HL-60/S4 treated with phorbol 12-myristate 13-acetate at 8.2 ng/mL for 4 days and 3 days (cell line): ENCODE results near the gene ZNF821.
"Not testable (repeated sequence)": the region's sequence is repeated elsewhere in the genome, so short reads cannot be mapped to it uniquely, and the experiment has no call there.

ENCODE experiments used
- in situ Hi-C: fragments of 300-500 bp; cut with MboI; formaldehyde crosslinking; loops from 2 replicates; pipeline ENCODE4 v1.15.0; 2022; ENCODE audit warnings: low sequenced_read_pairs

ZNF821 gene

DNA sequence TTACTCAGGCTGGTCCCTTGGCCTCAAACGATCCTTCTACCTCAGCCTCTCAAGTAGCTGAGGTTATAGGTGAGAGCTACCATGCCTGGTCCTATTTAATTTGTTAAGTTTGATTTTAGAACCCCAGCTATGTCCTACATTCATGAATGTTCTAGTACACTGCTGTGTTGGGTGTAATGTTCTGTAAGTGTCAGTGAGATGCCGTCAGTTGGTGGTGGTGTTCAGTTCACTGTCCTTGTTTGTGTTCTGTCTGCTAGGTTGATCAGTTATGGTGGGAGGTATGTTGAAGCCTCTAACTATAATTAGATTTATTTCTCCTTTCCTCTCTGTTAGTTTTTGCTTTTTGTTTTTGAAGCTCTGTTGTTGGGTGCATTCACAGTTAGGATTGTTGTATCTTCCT lies 19.6 kb upstream of the ZNF821 start:
- in situ Hi-C loops: no loop called here

GRCh38 chr16:71902656-71903365 lies 18.8 kb upstream of the ZNF821 start:
- in situ Hi-C loops: no loop called here

GRCh38 chr16:71899171-71899570 lies 15.2 kb upstream of the ZNF821 start:
- in situ Hi-C loops: no loop called here

DNA sequence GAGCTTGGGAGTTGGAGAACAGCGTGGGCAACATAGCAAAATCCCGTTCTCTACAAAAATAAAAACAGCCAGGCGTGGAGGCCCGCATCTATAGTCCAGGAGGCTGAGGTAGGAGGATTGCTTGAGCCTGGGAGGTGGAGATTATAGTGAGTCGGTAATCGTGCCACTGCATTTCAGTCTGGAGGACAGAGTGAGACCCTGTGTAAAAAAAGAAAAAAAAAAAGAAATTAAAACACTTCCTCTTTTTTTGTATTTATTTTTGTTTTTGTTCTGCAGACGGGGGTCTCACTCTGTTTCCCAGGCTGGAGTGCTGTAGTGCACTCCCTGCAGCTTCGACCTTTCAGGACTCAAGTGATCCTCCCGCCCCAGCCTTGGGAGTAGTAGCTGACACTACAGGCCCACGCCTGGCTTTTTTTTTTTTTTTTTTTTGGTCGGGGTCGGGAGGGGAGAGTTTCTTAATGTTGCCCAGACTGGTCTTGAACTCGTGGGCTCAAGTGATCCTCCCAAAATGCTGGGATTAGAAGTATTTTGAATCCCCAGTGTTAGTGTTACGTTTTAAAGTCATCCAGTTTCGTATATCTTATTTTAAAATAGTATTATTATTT lies 12.9 kb upstream of the ZNF821 start:
- in situ Hi-C loops: no loop called here

- in situ Hi-C loops: no loop called here
Measured at GRCh38 chr16:71895679-71896365, 11.8 kb upstream of the ZNF821 start.

DNA sequence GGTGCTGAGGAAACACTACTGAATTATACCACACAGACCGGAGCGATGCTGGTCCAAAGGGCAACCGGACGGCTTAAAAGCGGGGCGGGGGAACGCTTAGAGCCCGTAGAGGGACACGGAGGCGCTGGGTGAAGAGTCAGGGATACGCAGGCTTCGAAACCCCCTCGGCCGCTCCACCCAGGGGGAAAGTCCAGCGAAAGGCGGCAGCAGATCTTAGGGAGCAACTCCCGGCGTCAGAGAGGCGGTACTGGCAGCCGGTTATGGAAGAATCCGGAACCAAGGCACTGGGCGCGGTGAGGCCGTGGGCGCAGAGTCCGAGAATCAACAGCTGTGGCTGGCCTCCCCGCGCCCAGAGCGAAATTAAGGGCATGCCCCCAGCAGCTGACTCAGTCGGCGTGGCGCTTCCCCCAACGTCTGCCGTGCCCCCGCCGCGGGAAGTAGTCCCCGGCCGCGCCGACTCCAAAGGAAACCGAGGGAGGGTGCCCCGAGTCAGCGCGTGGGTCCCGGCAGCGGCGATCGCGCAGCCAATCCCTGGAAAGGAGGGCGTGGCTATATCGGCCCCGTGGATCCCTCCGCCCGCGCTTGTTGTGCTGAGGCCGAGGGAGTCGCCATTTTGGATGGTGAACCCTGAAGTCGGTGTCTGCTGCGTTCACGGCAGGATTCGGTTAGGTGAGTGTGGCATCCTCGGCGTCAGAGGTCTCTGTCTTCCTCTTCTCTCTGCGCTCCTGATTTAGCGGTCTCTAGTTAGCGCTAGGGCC lies 11.1 kb upstream of the ZNF821 start, which contains the start of gene IST1:
Gene IST1, plus strand, starts transcription at position 611 of the 758 bp plus-strand sequence. CDS start 20,110 bp downstream, outside the sequence.
- in situ Hi-C loops: no loop called here

DNA sequence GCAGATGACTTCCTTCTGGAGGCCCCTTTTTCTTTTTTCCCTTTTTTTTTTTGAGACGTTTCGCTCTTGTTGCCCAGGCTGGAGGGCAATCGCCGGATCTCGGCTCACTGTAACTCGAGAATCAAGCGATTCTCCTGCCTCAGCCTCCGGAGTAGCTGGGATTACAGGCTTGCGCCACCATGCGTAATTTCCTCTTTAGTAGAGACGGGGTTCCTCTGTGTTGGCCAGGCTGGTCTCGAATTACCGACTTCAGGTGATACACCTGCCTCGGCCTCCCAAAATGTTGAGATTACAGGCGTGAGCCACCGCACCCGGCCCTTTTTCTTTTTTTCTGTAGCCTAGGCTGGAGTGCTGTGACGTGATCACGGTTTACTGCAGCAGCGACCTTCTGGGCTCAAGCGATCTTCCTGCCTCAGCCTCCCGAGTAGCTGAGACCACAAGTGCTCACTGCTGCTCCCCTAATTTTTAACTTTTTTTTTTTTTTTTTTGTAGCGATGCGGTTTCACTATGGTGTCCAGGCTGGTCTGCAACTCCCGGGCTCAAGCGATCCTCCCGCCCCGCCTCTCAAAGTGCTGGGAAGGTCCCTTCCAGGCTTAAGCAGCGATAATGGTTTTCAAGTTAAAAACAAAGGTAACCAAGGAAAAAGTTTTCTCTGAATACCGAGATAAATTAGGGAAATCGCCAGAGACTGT lies 10.4 kb upstream of the ZNF821 start:
- in situ Hi-C loops: no loop called here

DNA sequence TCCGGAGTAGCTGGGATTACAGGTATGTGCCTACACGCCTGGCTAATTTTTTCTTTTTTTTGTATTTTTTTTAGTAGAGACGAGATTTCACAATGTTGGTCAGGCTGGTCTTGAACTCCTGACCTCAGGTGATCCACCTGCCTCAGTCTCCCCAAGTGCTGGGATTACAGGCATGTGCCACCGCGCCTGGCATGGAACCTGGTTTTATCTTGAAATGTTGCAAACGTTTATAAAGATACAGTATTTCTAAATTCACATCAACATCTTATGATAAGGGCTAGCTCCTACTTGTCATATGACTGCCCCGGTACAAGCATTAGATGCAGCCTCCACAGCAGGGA lies 9.9 kb upstream of the ZNF821 start:
- in situ Hi-C loops: no loop called here

DNA sequence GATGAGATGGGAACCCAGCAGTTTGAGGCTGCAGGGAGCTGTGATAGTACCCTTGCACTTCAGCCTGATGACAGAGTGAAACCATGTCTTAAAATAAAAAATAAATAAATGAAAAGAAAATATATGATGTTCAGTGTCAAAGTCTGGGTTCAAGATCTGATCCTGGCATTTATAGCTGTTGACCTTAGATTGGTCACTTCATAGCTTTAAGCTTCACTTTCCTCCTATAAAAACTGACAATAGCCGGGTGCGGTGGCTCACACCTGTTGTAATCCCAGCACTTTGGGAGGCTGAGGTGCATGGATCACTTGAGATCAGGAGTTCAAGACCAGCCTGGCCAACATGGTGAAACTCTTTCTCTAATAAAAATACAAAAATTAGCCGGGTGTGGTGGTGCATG lies 5.2 kb upstream of the ZNF821 start:
- in situ Hi-C loops: no loop called here

GRCh38 chr16:71885261-71885650 lies 1.3 kb upstream of the ZNF821 start:
- in situ Hi-C loops: no loop called here

GRCh38 chr16:71883168-71883848 lies 674 bp downstream of the ZNF821 start:
- in situ Hi-C loops: no loop called here

DNA sequence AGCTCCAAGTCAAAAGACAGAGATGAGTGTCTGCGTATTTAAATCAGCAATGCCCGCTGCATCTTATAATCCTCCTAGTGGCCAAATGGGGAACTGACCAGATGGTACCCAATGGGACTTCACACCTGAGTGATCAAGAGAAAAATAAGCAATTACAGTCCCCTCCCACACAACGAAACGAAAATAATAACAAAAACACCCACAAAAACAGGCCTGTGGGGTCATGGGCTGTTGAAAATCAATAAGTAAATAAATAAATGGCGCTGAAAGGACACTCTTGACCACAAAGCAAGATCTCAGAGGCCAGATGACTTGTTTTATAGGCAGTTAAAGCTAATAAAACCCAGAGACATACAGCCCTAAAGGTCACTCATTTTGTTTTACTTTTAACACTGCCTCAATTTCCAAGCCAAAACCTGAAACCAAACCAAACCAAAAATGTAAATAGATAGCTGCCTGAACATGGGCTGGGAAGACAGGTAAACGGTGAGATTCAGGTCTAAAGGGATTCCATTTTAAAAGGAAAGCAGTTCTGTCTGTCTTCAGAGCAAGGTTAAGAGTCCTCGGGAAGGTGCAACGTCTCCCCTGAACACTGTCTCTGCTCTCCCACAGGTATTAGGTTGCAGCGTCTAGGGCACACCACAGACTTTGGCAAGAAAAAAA lies 1.3 kb downstream of the ZNF821 start:
- in situ Hi-C loops: no loop called here

DNA sequence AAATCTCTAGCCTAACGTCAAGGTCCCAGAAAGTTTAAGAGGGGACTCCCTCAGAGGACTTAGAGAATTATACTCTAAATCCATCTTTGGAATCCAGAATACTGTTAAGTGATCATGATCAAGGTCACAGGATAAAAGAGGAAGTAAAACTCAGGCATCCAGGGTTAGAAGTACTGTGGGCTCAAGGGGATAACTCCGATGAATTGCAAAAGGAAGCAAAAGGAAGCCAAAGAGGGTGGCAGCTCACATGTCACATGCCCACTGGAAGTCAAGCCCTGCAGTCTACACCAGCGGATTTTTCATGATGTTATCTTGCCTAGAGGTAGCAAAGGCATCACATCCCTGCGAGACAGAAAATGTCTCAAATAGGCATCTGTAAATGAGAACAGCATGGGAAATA lies 3.8 kb downstream of the ZNF821 start:
- in situ Hi-C loops: no loop called here

- in situ Hi-C loops: no loop called here
Measured at GRCh38 chr16:71878911-71879310, 5.1 kb downstream of the ZNF821 start.

DNA sequence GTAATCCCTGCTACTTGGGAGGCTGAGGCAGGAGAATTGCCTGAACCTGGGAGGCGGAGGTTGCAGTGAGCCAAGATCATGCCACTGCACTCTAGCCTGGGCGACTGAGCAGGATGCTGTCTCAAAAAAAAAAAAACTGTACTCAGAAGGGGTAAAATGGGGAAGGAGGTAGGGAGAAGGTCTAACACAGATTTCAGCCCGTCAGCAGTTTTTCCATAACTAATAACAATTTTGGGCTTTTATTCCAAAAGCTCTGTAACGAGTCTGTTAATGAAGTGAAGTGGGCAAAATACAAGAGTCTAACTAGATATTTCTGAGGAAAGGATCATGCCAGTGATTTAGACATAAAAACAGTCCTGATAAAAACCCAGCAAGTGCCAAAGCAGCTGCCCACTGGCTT lies 10.8 kb downstream of the ZNF821 start:
- in situ Hi-C loops: no loop called here

DNA sequence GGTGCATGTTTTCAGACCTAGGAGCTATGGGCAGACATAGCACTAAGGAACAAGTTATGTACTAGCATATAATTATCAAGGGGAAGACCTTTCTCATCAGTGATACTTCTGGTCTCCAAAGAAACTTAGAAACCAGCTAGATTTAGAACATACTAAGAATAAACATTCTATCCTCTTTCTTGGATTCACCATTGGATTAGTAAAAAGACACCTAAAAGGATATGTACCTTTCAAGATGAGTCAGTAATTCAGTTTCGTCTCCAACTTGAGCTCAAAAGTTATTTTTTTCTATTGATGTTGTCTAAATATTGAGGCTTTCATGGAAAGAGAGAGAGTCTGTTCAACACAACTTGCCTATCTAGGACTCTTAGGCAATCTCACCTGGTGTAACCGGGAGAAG lies 13.2 kb downstream of the ZNF821 start:
- in situ Hi-C loops: no loop called here

DNA sequence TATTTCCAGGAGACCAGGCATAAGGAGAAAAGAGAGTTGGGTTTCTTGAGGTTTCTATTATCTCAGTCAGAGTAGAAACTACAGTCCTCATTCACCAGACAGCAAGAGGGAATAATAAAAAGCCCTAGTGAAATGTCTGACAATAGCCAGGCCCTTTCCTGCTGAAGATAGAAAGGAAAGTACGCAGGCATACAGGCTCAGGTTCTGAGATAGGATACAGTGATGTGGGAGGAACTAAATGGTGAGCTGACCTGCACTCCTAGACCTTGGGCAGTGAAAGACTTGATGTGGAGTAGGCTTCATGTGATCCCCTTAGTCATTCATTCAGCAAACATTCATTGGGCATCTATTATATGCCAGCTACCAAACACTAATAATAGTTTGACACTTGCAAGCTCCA lies 14.9 kb downstream of the ZNF821 start:
- in situ Hi-C loops: no loop called here

DNA sequence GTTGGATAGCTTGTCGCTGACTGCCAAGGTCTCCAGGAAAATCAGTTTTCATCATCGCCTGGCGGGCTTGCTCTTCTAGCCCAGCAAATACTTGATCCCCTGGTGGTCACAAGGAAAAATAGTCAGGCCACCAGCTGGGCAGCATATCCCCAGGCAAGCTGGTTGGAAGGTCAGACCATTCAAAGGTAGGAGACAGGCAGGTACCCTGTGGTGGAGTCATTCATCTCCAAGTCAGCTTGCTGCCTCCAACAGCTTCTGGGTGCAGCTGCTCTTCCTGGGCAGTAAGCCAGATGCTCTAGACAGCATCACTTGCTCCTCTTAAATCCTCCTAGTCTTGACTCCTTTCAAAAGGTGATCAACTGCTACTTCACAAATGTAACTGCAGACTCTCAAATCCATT lies 16.0 kb downstream of the ZNF821 start:
- in situ Hi-C loops: no loop called here

GRCh38 chr16:71867175-71867574 lies 16.8 kb downstream of the ZNF821 start:
- in situ Hi-C loops: not testable (repeated sequence)
